ENCODE data around the gene STK35. TPM values are rescaled to one million over a fixed set of nuclear protein-coding genes. Genes with fewer than 3 reads are reported as not detected.

The STK35 gene
- total RNA-seq, 1 donor from 2014 or later = 16.3 TPM

- no peak for DNase-seq (ENCODE audit: extremely low spot score, unreplicated experiment)
- peaks cover 3% of the 10 kb centered on the region for H3K9me3 Mint-ChIP-seq (ENCODE audit: unreplicated experiment)
- no peak overlapping the region for H3K27ac Mint-ChIP-seq (ENCODE audit: unreplicated experiment)
Measured at GRCh38 chr20:2059411-2059810, 42.2 kb upstream of the STK35 start.

GRCh38 chr20:2065099-2065498, 36.5 kb upstream of the STK35 start:
- Mint-ChIP-seq H3K36me3 (ENCODE audit: unreplicated experiment) (no peaks in the 10 kb centered on the region), H3K9me3 (ENCODE audit: unreplicated experiment) (no peaks in the 10 kb centered on the region), H3K27me3 (ENCODE audit: unreplicated experiment) (peaks cover 13% of the 10 kb centered on the region), H3K27ac (ENCODE audit: unreplicated experiment) (no peak overlapping the region), H3K4me3 (ENCODE audit: unreplicated experiment) (no peak overlapping the region), H3K4me1 (ENCODE audit: unreplicated experiment) (no peaks in the 10 kb centered on the region)
- TF ChIP-seq, protein P1, sequence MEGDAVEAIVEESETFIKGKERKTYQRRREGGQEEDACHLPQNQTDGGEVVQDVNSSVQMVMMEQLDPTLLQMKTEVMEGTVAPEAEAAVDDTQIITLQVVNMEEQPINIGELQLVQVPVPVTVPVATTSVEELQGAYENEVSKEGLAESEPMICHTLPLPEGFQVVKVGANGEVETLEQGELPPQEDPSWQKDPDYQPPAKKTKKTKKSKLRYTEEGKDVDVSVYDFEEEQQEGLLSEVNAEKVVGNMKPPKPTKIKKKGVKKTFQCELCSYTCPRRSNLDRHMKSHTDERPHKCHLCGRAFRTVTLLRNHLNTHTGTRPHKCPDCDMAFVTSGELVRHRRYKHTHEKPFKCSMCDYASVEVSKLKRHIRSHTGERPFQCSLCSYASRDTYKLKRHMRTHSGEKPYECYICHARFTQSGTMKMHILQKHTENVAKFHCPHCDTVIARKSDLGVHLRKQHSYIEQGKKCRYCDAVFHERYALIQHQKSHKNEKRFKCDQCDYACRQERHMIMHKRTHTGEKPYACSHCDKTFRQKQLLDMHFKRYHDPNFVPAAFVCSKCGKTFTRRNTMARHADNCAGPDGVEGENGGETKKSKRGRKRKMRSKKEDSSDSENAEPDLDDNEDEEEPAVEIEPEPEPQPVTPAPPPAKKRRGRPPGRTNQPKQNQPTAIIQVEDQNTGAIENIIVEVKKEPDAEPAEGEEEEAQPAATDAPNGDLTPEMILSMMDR (IDR thresholded peaks at IDR 0.05) = no peak
- no peak for DNase-seq (ENCODE audit: extremely low spot score, unreplicated experiment)

More at GRCh38 chr20:2059411-2059810, 42.2 kb upstream of the STK35 start:
- H3K27me3 Mint-ChIP-seq (ENCODE audit: unreplicated experiment) = no peaks in the 10 kb centered on the region
- TF ChIP-seq, protein P1 (IDR thresholded peaks at IDR 0.05) = no peak
- H3K4me3 Mint-ChIP-seq (ENCODE audit: unreplicated experiment) = no peak overlapping the region
- H3K4me1 Mint-ChIP-seq (ENCODE audit: unreplicated experiment) = no peaks in the 10 kb centered on the region
- no peaks in the 10 kb centered on the region for H3K36me3 Mint-ChIP-seq (ENCODE audit: unreplicated experiment)

DNA sequence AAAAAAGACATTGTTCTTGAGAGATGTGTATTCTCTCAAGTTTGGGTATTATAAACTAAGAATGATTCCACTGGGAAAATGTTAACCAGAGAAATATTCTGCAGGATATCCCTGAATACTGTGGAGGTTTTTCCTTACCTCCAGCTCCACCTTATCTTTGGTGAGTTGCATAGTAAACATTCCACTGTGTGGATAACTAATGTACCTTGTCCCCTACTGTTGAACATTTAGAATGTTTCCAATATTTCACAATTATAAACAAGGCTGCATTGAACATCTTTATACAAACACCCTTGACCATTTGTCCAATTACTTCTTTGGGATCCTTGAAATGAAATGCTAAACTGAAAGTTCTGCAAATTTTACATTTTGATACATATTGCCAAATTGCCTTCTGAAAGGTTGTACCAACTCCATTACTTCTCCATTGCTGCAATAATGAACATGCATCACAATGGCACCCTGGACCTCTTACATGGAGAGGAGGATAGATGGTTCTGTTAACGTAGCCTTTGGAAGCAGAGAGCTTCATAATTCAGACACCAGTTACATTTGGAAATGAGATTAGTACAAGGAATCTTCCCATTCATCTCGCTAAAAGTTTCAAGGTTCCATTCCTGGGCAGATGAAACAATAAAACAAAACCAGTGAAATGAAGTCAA, 35.0 kb upstream of the STK35 start:
- H3K9me3 Mint-ChIP-seq (ENCODE audit: unreplicated experiment) = no peaks in the 10 kb centered on the region
- no peak overlapping the region for H3K27ac Mint-ChIP-seq (ENCODE audit: unreplicated experiment)
- H3K36me3 Mint-ChIP-seq (ENCODE audit: unreplicated experiment) = no peaks in the 10 kb centered on the region
- H3K4me3 Mint-ChIP-seq (ENCODE audit: unreplicated experiment) = no peak overlapping the region
- DNase-seq (ENCODE audit: extremely low spot score, unreplicated experiment) = no peak
- TF ChIP-seq, protein P1 (IDR thresholded peaks at IDR 0.05) = no peak
- peaks cover 13% of the 10 kb centered on the region for H3K27me3 Mint-ChIP-seq (ENCODE audit: unreplicated experiment)
- H3K4me1 Mint-ChIP-seq (ENCODE audit: unreplicated experiment) = no peaks in the 10 kb centered on the region

- Mint-ChIP-seq H3K27me3 (ENCODE audit: unreplicated experiment) (peaks cover 30% of the 10 kb centered on the region), H3K4me3 (ENCODE audit: unreplicated experiment) (no peak overlapping the region), H3K27ac (ENCODE audit: unreplicated experiment) (no peak overlapping the region), H3K4me1 (ENCODE audit: unreplicated experiment) (no peaks in the 10 kb centered on the region), H3K9me3 (ENCODE audit: unreplicated experiment) (no peaks in the 10 kb centered on the region), H3K36me3 (ENCODE audit: unreplicated experiment) (no peaks in the 10 kb centered on the region)
- TF ChIP-seq, protein P1 (IDR thresholded peaks at IDR 0.05) = no peak
- no peak for DNase-seq (ENCODE audit: extremely low spot score, unreplicated experiment)
Measured at GRCh38 chr20:2080532-2081224, 20.9 kb upstream of the STK35 start.

- DNase-seq (ENCODE audit: extremely low spot score, unreplicated experiment) = no peak
- TF ChIP-seq, protein P1 (IDR thresholded peaks at IDR 0.05) = no peak
- Mint-ChIP-seq H3K4me1 (ENCODE audit: unreplicated experiment) (no peaks in the 10 kb centered on the region), H3K27me3 (ENCODE audit: unreplicated experiment) (peaks cover 48% of the 10 kb centered on the region), H3K36me3 (ENCODE audit: unreplicated experiment) (no peaks in the 10 kb centered on the region), H3K9me3 (ENCODE audit: unreplicated experiment) (no peaks in the 10 kb centered on the region), H3K4me3 (ENCODE audit: unreplicated experiment) (no peak overlapping the region), H3K27ac (ENCODE audit: unreplicated experiment) (no peak overlapping the region)
Measured at GRCh38 chr20:2084703-2085102, 16.9 kb upstream of the STK35 start.
